Measurements from ENCODE around the gene TMIGD1.

GRCh38 chr17:30323262-30323894 lies 10.5 kb downstream of the TMIGD1 start:
- TF ChIP-seq CTCF (IDR thresholded peaks at IDR 0.05) (no peak), EZH2 (IDR thresholded peaks at IDR 0.05; ENCODE audit: borderline replicate concordance, insufficient read depth, low read depth, low read length, poor library complexity, severe bottlenecking) (no peak)
